Uterus (tissue), 4 donors: ENCODE data around the gene TUBA3C. TPM values are rescaled to one million over a fixed set of nuclear protein-coding genes. Genes with fewer than 3 reads are reported as not detected.

Source experiments
- DNase-seq, 2 donors: peaks; one replicate each; pipeline ENCODE4 v3.0.0-alpha.2; 2019 to 2020
- H3K27ac ChIP-seq, 2 donors: fragments of 200-600 bp; sonication (generic); 1 replicate in 1 of 2; 2 replicates in 1 of 2; pipeline ENCODE4 v1.5.1; 2016 to 2018
- H3K27me3 ChIP-seq, 2 donors: fragments of 200-600 bp; sonication (generic); one replicate each; pipeline ENCODE4 v1.5.1; 2018 to 2019; ENCODE audit warnings: control low read depth in 1 of 2
- H3K36me3 ChIP-seq, 2 donors: fragments of 200-600 bp; sonication (generic); one replicate each; pipeline ENCODE4 v1.5.1; 2019; ENCODE audit warnings: control low read depth in 1 of 2
- H3K4me1 ChIP-seq, 2 donors: fragments of 200-600 bp; sonication (generic); one replicate each; pipeline ENCODE4 v1.5.1; 2018 to 2019; ENCODE audit warnings: control low read depth in 1 of 2
- H3K4me3 ChIP-seq, 2 donors: fragments of 200-600 bp; sonication (generic); 1 replicate in 1 of 2; 2 replicates in 1 of 2; pipeline ENCODE4 v1.5.1; 2018 to 2019; ENCODE audit warnings: mild to moderate bottlenecking in 1 of 2
- H3K9me3 ChIP-seq, 2 donors: fragments of 200-600 bp; sonication (generic); one replicate each; pipeline ENCODE4 v1.5.1; 2019; ENCODE audit warnings: control low read depth in 1 of 2
- CTCF ChIP-seq, 4 experiments: fragments of 200-600 bp in 2 of 4; fragments of 450-650 bp in 2 of 4; sonication (generic) in 2 of 4; IDR thresholded peaks; one replicate each; pipeline ENCODE4 v1.5.1; 2016 to 2019; ENCODE audit warnings: antibody characterized with exemption in 4 of 4, mild to moderate bottlenecking in 2 of 4, moderate library complexity in 1 of 4
- POLR2A ChIP-seq, 2 donors: fragments of 450-650 bp; IDR thresholded peaks; one replicate each; pipeline ENCODE4 v1.6.1; 2016; ENCODE audit warnings: antibody characterized with exemption in 2 of 2, mild to moderate bottlenecking in 1 of 2, moderate library complexity in 1 of 2
- intact Hi-C: fragments of 100-400 bp; cut with DNase I; formaldehyde crosslinking; loops from one replicate; pipeline ENCODE4 v1.15.1; 2023; ENCODE audit warnings: low total_unique reads
- small RNA-seq: library from RNA; depleted of rRNA; stranded (forward); fragments of <200 nt; gene quantifications from one replicate; pipeline ENCODE3, GENCODE V24; 2016
- total RNA-seq, 4 donors: library from RNA; depleted of rRNA in 3 of 4; stranded (reverse); fragments of >200 nt in 3 of 4; gene quantifications; one replicate each; pipeline versions ENCODE4 v1.1.0 to v1.2.4, GENCODE V29; 2014 to 2023
- donor health status: DM: yes; HTN: yes; CAD: no.

Gene TUBA3C
- total RNA-seq, 4 donors from 2014 or later: not detected

- no peaks in the 10 kb centered on the region for H3K36me3 ChIP-seq
- no peak overlapping the region for H3K4me3 ChIP-seq
- intact Hi-C loops: no loop called here
- H3K27ac ChIP-seq: no peak overlapping the region
- no peaks in the 10 kb centered on the region for H3K27me3 ChIP-seq
- H3K9me3 ChIP-seq: no peaks in the 10 kb centered on the region
- no peak for DNase-seq
- TF ChIP-seq POLR2A (IDR thresholded peaks at IDR 0.05) (no peak), CTCF (IDR thresholded peaks at IDR 0.05) (no peak)
- H3K4me1 ChIP-seq: no peaks in the 10 kb centered on the region
Observed at GRCh38 chr13:19151581-19152263, 29.9 kb downstream of the TUBA3C start.

GRCh38 chr13:19150712-19151228 lies 30.9 kb downstream of the TUBA3C start:
- H3K4me1 ChIP-seq: no peaks in the 10 kb centered on the region
- no peak overlapping the region for H3K27ac ChIP-seq
- H3K9me3 ChIP-seq: no peaks in the 10 kb centered on the region
- intact Hi-C loops: no loop called here
- TF ChIP-seq CTCF (IDR thresholded peaks at IDR 0.05) (no peak), POLR2A (IDR thresholded peaks at IDR 0.05) (no peak)
- no peaks in the 10 kb centered on the region for H3K27me3 ChIP-seq
- H3K36me3 ChIP-seq: no peaks in the 10 kb centered on the region
- DNase-seq: peak in 1 of 2 donors; percentile 29
- H3K4me3 ChIP-seq: no peak overlapping the region

GRCh38 chr13:19150226-19150625 lies 31.4 kb downstream of the TUBA3C start:
- H3K4me1 ChIP-seq: no peaks in the 10 kb centered on the region
- H3K27ac ChIP-seq: no peak overlapping the region
- TF ChIP-seq POLR2A (IDR thresholded peaks at IDR 0.05) (no peak), CTCF (IDR thresholded peaks at IDR 0.05) (no peak)
- no peaks in the 10 kb centered on the region for H3K9me3 ChIP-seq
- no peaks in the 10 kb centered on the region for H3K36me3 ChIP-seq
- DNase-seq: no peak
- no peak overlapping the region for H3K4me3 ChIP-seq
- intact Hi-C loops: no loop called here
- no peaks in the 10 kb centered on the region for H3K27me3 ChIP-seq

- intact Hi-C loops: no loop called here
- no peaks in the 10 kb centered on the region for H3K27me3 ChIP-seq
- no peak for TF ChIP-seq CTCF (IDR thresholded peaks at IDR 0.05)
- no peak for TF ChIP-seq POLR2A (IDR thresholded peaks at IDR 0.05)
- no peak overlapping the region for H3K27ac ChIP-seq
- H3K4me1 ChIP-seq: no peaks in the 10 kb centered on the region
- H3K9me3 ChIP-seq: no peaks in the 10 kb centered on the region
- DNase-seq: no peak
- no peak overlapping the region for H3K4me3 ChIP-seq
- no peaks in the 10 kb centered on the region for H3K36me3 ChIP-seq
Observed at GRCh38 chr13:19148561-19148960, 33.1 kb downstream of the TUBA3C start.

Small RNA genes within 50 kb of the gene (small RNA-seq; reads per million reads assigned to genes)
- not detected for gene AL139327.4
